ENCODE results near the gene MYOT. TPM values are rescaled to one million over a fixed set of nuclear protein-coding genes. Genes with fewer than 3 reads are reported as not detected.
A peak's percentile ranks its signal among the peaks of the same experiment; 100 is the strongest.
"Not testable (repeated sequence)": the region's sequence is repeated elsewhere in the genome, so short reads cannot be mapped to it uniquely, and the experiment has no call there.

Gene MYOT
- total RNA-seq (2014; rRNA removed; shearing (Covaris generic)), result not detected in 2 replicates

DNA sequence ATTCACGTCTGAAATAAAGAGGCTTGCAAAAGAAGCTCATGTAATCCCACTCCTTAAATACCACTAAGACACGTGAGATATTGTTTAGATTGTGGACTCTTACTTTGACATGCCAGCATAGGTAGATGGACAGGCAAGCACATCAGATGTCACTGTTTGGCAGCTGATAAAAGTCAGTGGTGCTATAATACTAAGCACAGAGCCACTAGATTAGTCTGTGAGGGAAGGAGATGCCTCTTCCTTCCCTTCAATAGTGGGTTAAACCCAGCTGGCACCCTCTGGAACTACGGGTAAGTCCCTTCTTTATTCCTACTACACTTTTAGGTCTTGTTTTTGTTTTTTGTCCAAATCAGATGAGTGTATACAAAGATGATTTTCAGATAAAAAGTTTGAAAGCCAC, at the start of gene MYOT:
Gene MYOT, plus strand, starts transcription at position 197 of the 400 bp plus-strand sequence. CDS start 2,792 bp downstream, outside the sequence.
- DNase-seq (ENCODE audit: low read depth), result no peak

DNA sequence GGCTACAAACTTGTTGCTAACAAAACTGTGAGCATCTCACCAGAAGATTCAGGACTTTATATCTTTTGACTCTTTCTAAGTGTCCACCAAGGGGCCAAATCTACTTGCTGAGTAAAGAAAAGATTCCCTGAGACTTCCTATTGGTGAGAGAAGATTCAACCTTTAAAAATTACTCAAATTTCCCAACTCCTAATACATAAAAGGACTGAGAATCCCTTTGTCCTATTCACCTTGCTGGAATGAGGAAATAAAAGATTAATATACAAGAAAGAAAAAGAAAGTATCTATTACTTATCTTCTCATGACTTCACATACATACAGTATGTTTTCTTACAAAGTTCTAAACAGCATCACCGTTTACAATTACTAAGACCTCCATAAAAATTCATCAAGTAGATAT, 47.9 kb upstream of the MYOT start:
- no peak for DNase-seq (ENCODE audit: low read depth)

DNA sequence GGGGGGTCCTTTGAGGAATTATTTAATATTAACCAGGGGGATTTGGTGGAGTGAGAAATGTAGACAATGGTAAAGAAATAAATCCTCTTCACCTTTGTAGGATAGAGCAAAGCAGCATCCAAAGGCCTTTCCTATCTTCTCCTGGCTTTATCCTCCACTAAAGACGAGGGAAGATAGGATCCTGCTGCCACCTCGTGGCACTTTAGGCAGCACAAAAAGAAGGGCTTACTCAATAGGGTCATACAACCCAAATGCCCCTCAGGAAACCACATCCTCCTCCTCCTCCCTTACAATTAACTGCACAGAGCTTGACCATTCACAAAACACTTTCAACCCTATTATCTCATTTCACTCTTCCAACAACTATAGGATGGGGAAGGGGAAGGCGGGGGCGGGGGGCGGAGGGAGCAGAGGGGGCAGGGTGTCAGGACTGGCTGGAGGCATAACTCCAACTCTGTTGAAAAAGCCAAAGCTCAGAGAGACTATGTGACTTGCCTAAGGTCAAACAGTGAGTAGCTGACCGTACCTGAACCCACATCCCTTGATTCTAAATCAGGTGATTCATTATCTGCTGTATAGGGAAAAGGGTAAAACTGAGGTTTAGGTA, 45.4 kb upstream of the MYOT start:
- peak; percentile 63 for DNase-seq (ENCODE audit: low read depth)

- no peak for DNase-seq (ENCODE audit: low read depth)
These were observed 44.7 kb upstream of the MYOT start for GRCh38 chr5:137822984-137823383.

GRCh38 chr5:137825165-137825564, 42.5 kb upstream of the MYOT start:
- DNase-seq (ENCODE audit: low read depth), result no peak

GRCh38 chr5:137826067-137826466, 41.6 kb upstream of the MYOT start:
- no peak for DNase-seq (ENCODE audit: low read depth)

- DNase-seq (ENCODE audit: low read depth), result no peak
These were observed 39.5 kb upstream of the MYOT start for GRCh38 chr5:137828180-137828579.

DNA sequence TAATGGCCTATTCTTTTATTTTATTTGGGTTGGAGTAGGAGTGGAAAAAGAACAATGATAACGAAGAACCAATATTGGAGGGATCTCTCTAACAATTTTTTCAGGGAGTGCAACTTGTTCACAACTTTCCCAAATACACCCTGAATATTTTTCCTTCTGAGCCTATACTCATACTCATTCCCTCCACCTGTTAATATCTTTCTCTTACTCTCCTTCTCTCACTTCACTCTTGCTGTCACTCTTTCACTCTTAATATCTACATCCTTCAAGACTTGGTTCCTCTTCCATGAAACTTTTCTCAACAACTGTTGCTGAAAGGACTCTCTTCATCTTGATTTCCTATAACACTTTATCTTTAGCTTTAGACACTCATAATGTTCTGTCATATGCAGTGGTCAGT, 39.0 kb upstream of the MYOT start:
- DNase-seq (ENCODE audit: low read depth), result no peak

DNA sequence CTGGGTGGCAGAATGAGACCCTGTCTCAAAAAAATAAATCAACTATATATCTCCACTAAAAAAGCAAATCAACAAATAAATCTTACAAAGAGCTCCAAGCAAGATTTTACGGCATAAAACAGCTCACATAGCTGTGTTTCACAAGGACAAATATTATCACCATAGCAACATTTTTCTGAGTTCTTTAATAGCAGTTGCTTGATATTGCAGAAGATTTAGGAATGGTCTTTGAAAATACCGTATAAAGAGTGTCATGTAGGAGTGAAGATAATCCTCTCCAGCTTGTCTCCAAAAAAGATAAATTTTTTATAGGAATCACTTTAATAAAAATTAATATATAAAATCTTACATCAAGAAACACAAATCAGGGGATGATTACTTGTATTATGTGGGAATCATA, 36.6 kb upstream of the MYOT start:
- DNase-seq (ENCODE audit: low read depth), result no peak

- DNase-seq (ENCODE audit: low read depth), result no peak
These were observed 36.1 kb upstream of the MYOT start for GRCh38 chr5:137831526-137831925.

GRCh38 chr5:137832416-137832815, 35.2 kb upstream of the MYOT start:
- no peak for DNase-seq (ENCODE audit: low read depth)

GRCh38 chr5:137833463-137833862, 34.2 kb upstream of the MYOT start:
- DNase-seq (ENCODE audit: low read depth), result peak; percentile 85

DNA sequence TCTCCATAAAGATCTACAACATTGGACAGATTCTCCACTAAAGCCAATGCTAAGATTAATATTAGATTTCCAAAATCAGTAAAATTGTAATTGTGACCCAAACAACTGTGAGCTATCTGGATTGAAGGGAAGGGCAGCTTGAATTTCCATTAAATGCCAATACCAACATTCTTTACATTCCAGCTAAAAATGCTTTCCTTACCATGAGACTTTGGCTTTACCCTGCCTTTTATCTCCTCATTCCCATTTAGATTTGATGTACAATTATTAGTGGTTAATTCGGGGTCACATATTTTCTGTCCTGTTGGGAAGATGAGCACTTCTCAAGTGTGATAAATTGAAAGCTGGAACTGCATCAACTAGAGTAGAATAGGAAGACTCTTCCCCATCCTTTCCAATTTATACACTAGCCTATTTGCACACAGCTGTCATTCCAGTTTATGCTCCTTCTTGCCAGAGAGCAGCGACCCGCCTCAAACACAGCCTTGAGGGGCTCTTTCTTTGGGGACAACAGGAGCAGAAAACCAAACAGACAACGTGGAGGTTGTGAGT, 33.1 kb upstream of the MYOT start:
- no peak for DNase-seq (ENCODE audit: low read depth)

DNA sequence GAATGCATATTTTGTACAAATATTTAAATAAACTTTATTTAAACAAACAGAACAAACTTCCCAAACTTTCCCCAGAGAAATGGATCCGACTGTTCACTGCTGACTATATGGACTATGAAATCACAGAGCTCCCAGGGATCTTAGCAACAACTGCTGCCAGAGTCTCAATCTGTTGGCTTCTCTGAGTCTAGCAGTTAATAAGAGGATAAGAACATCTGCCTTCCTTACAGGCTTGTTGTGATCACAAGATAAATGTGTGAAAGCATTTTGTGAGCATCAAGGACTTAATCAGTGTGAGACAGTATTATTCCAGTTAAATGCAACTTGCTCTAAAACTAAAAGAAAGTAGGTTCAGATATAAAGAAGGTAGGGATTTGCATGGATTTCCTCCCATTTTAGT, 31.4 kb upstream of the MYOT start:
- no peak for DNase-seq (ENCODE audit: low read depth)

DNA sequence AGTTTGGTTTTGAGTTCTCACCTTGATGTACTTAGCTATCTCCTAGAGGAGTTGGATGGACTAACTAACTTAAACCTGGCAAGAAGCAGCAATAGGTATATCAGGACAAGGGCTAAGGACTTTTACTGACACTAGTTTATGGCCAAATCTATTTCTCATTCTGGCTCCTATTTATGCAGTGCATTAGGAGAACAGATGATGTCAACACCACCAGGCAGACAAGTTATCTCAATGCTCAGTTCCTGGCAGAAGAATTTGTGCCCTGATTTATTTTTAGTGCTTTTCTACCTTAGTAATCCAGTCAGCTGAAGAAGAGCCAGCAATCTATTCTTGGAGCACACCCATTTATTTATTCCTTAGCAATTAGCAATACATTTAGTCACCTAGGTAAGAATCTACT, 30.7 kb upstream of the MYOT start:
- DNase-seq (ENCODE audit: low read depth), result no peak

- DNase-seq (ENCODE audit: low read depth), result no peak
These were observed 29.9 kb upstream of the MYOT start for GRCh38 chr5:137837491-137838394.

GRCh38 chr5:137838976-137839375, 28.7 kb upstream of the MYOT start:
- DNase-seq (ENCODE audit: low read depth), result no peak

GRCh38 chr5:137842296-137842695, 25.4 kb upstream of the MYOT start:
- DNase-seq (ENCODE audit: low read depth), result no peak

DNA sequence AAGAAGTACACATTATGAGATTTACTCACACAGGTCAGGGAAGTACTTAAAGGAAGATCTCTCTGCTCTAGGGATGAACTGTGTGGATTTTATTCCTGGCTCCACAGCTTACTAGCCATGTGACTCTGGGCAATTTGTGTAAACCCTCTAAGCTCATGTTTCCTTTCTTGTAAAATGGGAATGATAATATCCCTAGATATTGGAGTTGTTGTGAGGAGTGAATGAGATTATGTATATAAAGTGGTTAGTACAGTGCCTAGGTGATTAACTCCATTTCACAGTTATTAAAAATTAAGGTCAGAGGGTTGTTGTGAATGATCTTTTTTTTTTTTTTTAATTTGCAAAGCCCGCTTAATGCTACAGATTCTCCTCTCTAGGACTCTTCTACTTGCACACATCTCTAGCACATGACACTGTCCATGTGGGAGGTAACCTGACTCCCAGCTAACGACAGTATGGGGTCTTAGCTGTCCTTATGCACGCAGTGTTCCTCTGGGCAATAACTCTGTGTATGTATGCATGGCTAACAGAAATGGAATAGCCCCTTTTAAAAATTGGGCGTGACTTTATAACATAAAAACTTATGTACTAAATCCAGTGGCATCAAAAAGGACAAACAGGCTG, 23.9 kb upstream of the MYOT start:
- DNase-seq (ENCODE audit: low read depth), result no peak

DNA sequence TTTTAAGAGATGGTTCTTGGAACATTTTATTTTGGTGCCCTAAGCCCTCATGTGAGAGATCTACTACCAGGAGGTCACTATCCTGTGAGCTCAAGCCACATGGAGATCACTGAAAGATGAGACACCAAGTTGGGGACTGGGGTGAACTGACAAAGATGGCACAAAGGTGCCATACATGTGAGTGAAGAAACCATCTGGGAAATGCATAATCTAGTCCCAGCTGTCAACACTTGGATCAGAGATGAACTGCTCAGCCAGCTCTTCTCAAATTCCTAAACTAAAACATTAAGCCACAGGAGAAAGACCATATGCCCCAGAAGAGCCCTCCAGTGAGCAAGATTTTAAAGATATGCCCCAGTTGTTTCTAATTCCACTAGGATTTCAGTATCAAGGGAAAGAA, 22.2 kb upstream of the MYOT start:
- DNase-seq (ENCODE audit: low read depth), result no peak

DNA sequence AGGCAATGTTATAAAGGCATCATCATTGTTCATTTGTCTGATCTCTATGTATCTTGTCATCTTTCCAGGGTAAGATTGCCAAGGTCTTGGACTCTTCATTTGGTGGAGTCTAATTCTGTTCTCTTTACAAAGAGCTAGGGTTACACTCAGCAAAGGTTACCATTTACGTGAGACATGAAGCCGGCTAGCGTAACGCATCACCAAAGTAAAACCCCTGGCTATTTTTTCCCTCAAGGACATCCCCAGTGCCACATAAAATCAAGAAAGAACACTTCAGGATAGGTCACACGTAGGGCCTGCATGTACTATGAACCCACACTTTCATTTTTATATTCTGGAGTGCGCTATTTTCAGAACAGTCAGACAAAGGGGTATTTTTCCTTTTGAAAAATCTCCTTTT, 20.0 kb upstream of the MYOT start:
- DNase-seq (ENCODE audit: low read depth), result no peak

DNA sequence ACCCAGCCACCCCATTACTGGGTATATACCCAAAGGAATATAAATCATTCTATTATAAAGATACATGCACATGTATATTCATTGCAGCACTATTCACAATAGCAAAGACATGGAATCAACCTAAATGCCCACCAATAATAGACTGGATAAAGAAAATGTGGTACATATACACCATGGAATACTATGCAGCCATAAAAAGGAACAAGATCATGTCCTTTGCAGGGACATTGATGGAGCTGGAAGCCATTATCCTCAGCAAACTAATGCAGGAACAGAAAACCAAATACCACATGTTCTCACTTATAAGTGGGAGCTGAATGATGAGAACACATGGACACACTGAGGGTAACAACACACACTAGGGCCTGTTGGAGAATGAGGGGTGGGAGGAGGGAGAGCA, 14.5 kb upstream of the MYOT start:
- not testable (repeated sequence) for DNase-seq (ENCODE audit: low read depth)

DNA sequence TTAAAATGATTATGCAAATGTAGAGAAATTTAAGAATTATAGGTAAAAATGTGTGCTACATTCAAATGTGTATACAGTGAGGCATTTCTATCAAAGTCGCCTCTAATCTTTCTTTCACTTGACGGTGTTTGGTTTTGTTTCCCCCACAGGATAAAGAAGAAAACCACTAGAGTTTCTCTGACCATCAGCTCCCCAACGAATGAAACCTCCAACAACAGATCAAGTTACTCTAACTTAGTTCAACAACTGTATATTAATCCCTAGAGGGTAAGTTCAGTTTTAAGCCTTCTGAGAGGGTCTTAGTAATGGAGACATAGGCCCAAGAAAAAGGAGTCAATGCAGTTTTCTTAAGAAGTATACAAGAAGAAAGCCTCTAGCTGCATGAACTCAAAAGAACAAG, 11.5 kb upstream of the MYOT start:
- no peak for DNase-seq (ENCODE audit: low read depth)
